GM18858 (cell line): ENCODE data around the gene MMEL1.
"Not testable (repeated sequence)": the region's sequence is repeated elsewhere in the genome, so short reads cannot be mapped to it uniquely, and the experiment has no call there.

Experiments
- ATAC-seq: cut with Tn5 transposase; IDR thresholded peaks from one replicate; pipeline ENCODE4 v1.9.1; 2021; ENCODE audit not compliant: unreplicated experiment

The MMEL1 gene

GRCh38 chr1:2591581-2592261 is 41.1 kb downstream of the MMEL1 start:
- ATAC-seq: no peak

- no peak for ATAC-seq
These were observed 41.6 kb downstream of the MMEL1 start for GRCh38 chr1:2591233-2591580.

GRCh38 chr1:2590233-2591141 is 42.3 kb downstream of the MMEL1 start:
- ATAC-seq: no peak

GRCh38 chr1:2589431-2590232 is 43.2 kb downstream of the MMEL1 start:
- ATAC-seq: no peak

GRCh38 chr1:2588661-2589430 is 44.0 kb downstream of the MMEL1 start:
- no peak for ATAC-seq

GRCh38 chr1:2587860-2588571 is 44.8 kb downstream of the MMEL1 start:
- ATAC-seq: no peak

- no peak for ATAC-seq
These were observed 45.6 kb downstream of the MMEL1 start for GRCh38 chr1:2587071-2587859.

GRCh38 chr1:2586154-2587070 is 46.4 kb downstream of the MMEL1 start, which contains the start of gene PRXL2B:
Gene PRXL2B, plus strand, starts transcription at chr1:2586777. Its CDS starts 109 bp downstream, at chr1:2586886.
- ATAC-seq: peak; percentile 37

GRCh38 chr1:2585318-2586092 is 47.3 kb downstream of the MMEL1 start:
- ATAC-seq: no peak

GRCh38 chr1:2584686-2585317 is 48.0 kb downstream of the MMEL1 start:
- no peak for ATAC-seq

GRCh38 chr1:2583871-2584351 is 48.9 kb downstream of the MMEL1 start:
- no peak for ATAC-seq

GRCh38 chr1:2583331-2583791 is 49.5 kb downstream of the MMEL1 start:
- no peak for ATAC-seq

- ATAC-seq: no peak
These were observed 50.4 kb downstream of the MMEL1 start for GRCh38 chr1:2582391-2582790.

- no peak for ATAC-seq
These were observed 52.1 kb downstream of the MMEL1 start for GRCh38 chr1:2580691-2581090.

- no peak for ATAC-seq
These were observed 54.1 kb downstream of the MMEL1 start for GRCh38 chr1:2578758-2579118.

- not testable (repeated sequence) for ATAC-seq
These were observed 55.2 kb downstream of the MMEL1 start for GRCh38 chr1:2577565-2578075.
